Measurements from ENCODE around the gene INPPL1.

Gene INPPL1

GRCh38 chr11:72218251-72218745 lies 6.3 kb upstream of the INPPL1 start:
- no peak for DNase-seq (ENCODE audit: low read depth)

GRCh38 chr11:72220696-72221363 lies 3.7 kb upstream of the INPPL1 start:
- no peak for DNase-seq (ENCODE audit: low read depth)

- DNase-seq (ENCODE audit: low read depth): no peak
Measured at GRCh38 chr11:72221386-72222075, 3.0 kb upstream of the INPPL1 start.

GRCh38 chr11:72222106-72222891 lies 2.3 kb upstream of the INPPL1 start:
- DNase-seq (ENCODE audit: low read depth): no peak

DNA sequence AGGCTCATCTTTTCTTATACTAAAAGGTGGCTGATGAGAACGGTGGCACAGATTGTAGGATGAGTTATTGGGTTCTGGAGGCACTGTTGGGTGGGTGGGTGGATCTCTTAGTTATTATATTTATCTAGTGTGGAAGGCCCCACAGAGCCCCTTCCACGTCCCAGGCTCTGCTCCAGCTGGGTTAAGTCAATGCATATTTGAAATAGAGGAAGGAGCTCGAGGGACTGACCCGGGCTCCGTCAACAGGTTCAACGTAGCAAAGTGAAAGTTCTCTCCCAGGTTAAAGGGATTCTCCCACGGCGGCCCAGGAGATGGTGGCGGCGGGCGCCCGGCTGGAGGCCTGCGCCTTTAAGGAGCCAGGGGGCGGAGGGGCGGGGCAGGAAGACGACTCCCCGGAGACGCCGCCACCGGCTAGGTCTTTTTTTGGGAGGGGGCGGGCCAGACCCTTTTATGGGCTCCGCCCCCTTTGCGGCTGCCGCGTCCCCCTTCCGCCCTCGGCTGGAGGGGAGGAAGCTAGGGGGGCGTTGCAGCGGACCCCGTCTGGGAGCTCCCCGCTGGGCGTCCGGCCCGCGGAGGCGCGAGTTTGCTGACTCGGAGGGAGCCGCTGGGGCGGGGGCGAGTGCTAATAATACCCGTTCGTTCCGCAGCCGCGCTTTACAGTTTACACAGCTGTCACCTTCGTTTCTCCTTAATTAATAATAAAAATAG lies 1.5 kb upstream of the INPPL1 start:
- peak; percentile 89 for DNase-seq (ENCODE audit: low read depth)

GRCh38 chr11:72223615-72224563 lies 678 bp upstream of the INPPL1 start:
- peak; percentile 36 for DNase-seq (ENCODE audit: low read depth)

GRCh38 chr11:72225411-72225951 lies 914 bp downstream of the INPPL1 start:
- no peak for DNase-seq (ENCODE audit: low read depth)

DNA sequence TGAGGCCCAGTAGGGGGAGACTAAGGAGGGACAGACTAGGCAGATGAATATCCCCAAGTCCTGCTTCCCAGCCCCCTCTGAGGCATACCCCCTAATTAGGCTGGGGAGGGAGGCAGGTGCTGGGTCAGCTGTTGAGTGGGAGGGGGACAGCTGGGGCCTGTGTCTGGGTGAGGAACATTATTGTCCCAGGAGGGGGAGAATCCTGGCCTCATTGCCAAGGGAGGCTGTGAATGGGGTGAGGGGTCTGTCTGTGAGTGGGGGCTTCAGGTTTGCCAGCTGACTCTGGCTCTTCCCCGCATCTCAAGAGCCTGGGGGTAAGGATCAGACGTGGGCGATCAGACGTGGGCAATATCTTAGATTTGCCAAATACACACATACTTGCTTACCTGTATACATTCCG lies 2.1 kb downstream of the INPPL1 start:
- no peak for DNase-seq (ENCODE audit: low read depth)

GRCh38 chr11:72227316-72228228 lies 3.0 kb downstream of the INPPL1 start:
- DNase-seq (ENCODE audit: low read depth): no peak

GRCh38 chr11:72228229-72228843 lies 3.8 kb downstream of the INPPL1 start:
- no peak for DNase-seq (ENCODE audit: low read depth)

GRCh38 chr11:72228844-72229231 lies 4.3 kb downstream of the INPPL1 start:
- no peak for DNase-seq (ENCODE audit: low read depth)

DNA sequence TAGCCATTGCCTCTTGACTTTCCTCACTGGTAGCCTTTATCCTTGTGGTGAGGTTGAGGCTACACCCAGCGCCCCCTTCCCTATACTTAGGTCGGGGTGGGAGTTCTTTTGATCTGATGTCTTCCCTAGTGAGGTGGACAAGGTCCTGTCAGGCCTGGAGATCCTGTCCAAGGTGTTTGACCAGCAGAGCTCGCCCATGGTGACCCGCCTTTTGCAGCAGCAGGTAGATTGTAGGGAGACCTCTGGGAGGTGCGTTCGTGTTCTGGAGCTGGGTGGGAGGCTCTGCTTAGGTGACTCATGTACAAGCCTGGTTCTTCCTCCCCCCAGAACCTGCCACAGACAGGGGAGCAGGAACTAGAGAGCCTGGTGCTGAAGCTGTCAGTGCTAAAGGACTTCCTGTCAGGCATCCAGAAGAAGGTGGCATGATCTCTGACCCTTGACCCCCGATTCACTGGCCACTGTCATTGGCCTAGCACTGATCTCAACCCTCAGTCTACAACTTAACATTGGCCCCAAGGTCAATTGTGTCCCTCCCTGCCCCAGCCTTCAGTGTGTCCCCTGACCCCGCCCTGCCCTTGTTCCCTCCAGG lies 4.9 kb downstream of the INPPL1 start:
- no peak for DNase-seq (ENCODE audit: low read depth)

DNA sequence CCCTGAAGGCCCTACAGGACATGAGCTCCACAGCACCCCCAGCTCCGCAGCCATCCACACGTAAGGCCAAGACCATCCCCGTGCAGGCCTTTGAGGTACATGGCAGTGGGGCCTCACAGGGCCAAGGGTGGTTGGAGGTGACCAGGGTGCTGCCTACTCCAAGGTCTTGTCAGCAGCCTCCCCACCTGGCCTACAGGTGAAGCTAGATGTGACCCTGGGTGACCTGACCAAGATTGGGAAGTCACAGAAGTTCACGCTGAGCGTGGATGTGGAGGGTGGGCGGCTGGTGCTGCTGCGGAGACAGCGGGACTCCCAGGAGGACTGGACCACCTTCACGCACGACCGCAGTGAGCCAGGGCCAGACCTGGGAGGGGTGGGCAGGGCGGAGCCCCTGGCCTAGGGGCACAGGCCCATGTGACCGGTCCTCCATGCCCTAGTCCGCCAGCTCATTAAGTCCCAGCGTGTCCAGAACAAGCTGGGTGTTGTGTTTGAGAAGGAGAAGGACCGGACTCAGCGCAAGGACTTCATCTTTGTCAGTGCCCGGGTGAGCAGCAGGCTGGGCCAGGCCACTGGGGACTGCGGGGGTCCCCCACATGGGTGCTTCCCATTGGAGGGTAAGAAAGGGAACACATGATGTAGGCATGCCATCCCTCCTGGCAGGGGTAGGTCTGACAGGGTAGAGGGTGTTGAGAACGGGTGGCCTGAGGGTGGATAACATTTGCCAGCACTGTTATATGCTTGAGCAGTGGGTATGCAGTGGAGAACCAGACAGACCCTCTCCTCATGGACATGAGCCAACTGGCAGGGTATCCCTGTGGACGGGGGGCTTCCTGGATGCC lies 5.6 kb downstream of the INPPL1 start:
- DNase-seq (ENCODE audit: low read depth): no peak

- no peak for DNase-seq (ENCODE audit: low read depth)
Measured at GRCh38 chr11:72230764-72231365, 6.3 kb downstream of the INPPL1 start.

DNA sequence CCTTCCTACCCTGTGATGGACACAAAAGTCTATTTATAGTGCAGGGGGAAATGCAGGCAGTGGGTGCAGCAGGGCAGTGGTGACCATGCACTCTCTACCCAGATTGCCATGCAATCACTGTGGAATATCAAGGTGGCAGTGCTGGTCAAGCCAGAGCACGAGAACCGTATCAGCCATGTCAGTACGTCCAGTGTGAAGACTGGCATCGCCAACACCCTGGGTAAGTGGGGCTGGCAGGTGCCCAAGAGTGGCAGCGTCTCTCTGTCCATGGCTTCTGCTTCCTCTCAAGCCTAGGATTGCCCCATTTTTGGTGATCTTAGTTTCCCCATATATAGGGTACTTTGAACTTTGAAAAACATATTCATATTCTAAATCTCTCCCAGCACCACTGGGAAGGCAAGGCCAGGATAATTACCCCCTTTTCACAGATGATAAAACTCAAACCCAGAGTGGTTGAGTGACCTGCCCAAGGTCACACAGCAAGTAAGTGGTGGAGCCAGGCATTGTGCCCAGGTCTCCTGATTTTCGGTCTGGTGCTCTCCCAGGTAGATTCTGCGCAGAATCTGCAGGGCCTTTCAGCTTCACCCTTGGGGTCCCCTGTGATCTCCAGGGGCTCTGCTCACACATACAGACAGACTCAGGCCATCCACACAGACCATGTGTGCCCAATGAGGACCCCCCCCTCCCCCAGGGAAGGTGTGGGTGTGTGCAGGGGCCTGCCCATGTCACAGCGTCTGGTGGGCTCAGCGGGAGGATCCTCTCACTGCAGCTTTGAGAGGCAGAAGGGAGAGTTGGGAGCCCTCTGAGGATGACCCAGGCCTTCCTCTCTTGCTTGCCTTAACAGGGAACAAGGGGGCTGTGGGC lies 7.1 kb downstream of the INPPL1 start:
- DNase-seq (ENCODE audit: low read depth): no peak

DNA sequence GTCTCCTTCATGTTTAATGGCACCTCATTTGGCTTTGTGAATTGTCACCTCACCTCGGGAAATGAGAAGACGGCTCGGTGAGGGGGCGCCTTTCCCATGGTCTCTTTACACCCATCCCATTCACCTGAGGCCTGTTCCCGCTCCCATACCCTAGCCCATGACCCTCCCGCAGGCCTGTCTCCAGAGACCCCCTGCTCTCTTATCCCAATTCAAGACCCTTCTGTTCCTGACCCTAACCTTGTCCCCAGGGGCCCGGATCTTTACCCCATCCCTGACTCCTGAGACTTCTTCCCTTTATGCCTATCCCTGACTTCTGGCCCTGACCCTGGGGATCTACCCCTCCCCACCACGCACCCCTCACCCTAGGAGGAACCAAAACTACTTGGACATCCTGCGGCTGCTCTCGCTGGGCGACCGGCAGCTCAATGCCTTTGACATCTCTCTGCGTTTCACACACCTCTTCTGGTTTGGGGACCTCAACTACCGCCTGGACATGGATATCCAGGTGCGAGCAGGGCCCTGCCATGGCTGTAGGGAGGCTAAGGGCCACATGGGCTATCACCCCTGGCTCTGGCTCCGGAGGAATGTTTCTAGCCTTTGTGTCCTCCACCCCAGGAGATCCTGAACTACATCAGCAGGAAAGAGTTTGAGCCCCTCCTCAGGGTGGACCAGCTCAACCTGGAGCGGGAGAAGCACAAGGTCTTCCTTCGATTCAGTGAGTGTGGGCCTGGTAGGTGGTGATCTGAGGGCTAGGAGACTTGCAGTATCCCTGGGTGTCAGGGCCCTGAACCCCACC lies 7.9 kb downstream of the INPPL1 start:
- DNase-seq (ENCODE audit: low read depth): no peak
